IMR-90 (cell line): ENCODE measurements around the gene RAB1B. TPM values are rescaled to one million over a fixed set of nuclear protein-coding genes. Genes with fewer than 3 reads are reported as not detected.

Experiments
- ATAC-seq: fragments of 200-7000 bp; cut with Tn5 transposase; 2 replicates; pipeline ENCODE4 v1.9.1; 2020; ENCODE audit warnings: low read depth, mild to moderate bottlenecking, moderate library complexity
- BruUV-seq: library from RNA; stranded (reverse); fragments of 400-500 nt; replicated peaks from 2 replicates; lab custom pipeline; 2021; lab: Mats Ljungman, UMichigan
- CTCF ChIA-PET: fragments of 300-600 bp; formaldehyde crosslinking; extraction: SDS; loops from one replicate; lab custom pipeline; 2021; ENCODE audit warnings: antibody characterized with exemption; lab: Yijun Ruan, JAX
- POLR2A ChIA-PET: fragments of 300-600 bp; sonication (Branson Sonifier 250); formaldehyde crosslinking; loops from one replicate; lab custom pipeline; 2022; ENCODE audit warnings: antibody characterized with exemption; ENCODE audit not compliant: unreplicated experiment; lab: Charles Lee
- DNase-seq: peaks from one replicate; pipeline ENCODE4 v3.0.0; 2013
- H2AFZ ChIP-seq: replicated peaks from 2 replicates; pipeline ENCODE3; 2013; ENCODE audit warnings: low read length, mild to moderate bottlenecking; ENCODE audit not compliant: poor library complexity
- H2AK5ac ChIP-seq: 2 replicates; pipeline ENCODE4 v1.6.1; 2013; ENCODE audit warnings: low read depth, low read length, inconsistent platforms
- H2AK9ac ChIP-seq: replicated peaks from 2 replicates; pipeline ENCODE3; 2013; ENCODE audit warnings: mild to moderate bottlenecking, low read depth, low read length, moderate library complexity; ENCODE audit not compliant: poor library complexity
- H2BK120ac ChIP-seq: 2 replicates; pipeline ENCODE4 v1.6.1; 2013; ENCODE audit warnings: low read depth, low read length, inconsistent platforms
- H2BK15ac ChIP-seq: 3 replicates; pipeline ENCODE4 v1.6.1; 2013; ENCODE audit warnings: low read depth, low read length, inconsistent platforms
- H2BK20ac ChIP-seq: 2 replicates; pipeline ENCODE4 v1.6.1; 2013; ENCODE audit warnings: low read depth, mild to moderate bottlenecking, inconsistent platforms, low read length, moderate library complexity
- H2BK5ac ChIP-seq: 2 replicates; pipeline ENCODE4 v1.6.1; 2013; ENCODE audit warnings: mild to moderate bottlenecking, low read depth, low read length, inconsistent platforms; ENCODE audit not compliant: poor library complexity, severe bottlenecking
- H3K14ac ChIP-seq: replicated peaks from 2 replicates; pipeline ENCODE4 v1.6.1; 2013; ENCODE audit warnings: low read depth, low read length, inconsistent platforms
- H3K18ac ChIP-seq: 2 replicates; pipeline ENCODE4 v1.6.1; 2013; ENCODE audit warnings: low read depth, low read length, control low read depth
- H3K23ac ChIP-seq: 2 replicates; pipeline ENCODE4 v1.6.1; 2013; ENCODE audit warnings: low read depth, low read length, inconsistent platforms
- H3K27ac ChIP-seq: 2 replicates; pipeline ENCODE4 v1.5.1; 2013; ENCODE audit warnings: mild to moderate bottlenecking, control low read depth, low read length; ENCODE audit not compliant: insufficient read depth
- H3K27me3 ChIP-seq: 2 replicates; pipeline ENCODE4 v1.6.1; 2013; ENCODE audit warnings: low read length; ENCODE audit not compliant: control insufficient read depth, insufficient read depth
- H3K36me3 ChIP-seq: 2 replicates; pipeline ENCODE4 v1.6.1; 2013; ENCODE audit warnings: low read length, mixed read lengths; ENCODE audit not compliant: control insufficient read depth, insufficient read depth
- H3K4ac ChIP-seq: 2 replicates; pipeline ENCODE4 v1.6.1; 2013; ENCODE audit warnings: low read depth, low read length, inconsistent platforms
- H3K4me1 ChIP-seq: 2 replicates; pipeline ENCODE4 v1.6.1; 2013; ENCODE audit warnings: low read length, mixed read lengths; ENCODE audit not compliant: control insufficient read depth, insufficient read depth
- H3K4me2 ChIP-seq: 2 replicates; pipeline ENCODE4 v1.6.1; 2013; ENCODE audit warnings: low read depth, mild to moderate bottlenecking, control low read depth, low read length, moderate library complexity
- H3K4me3 ChIP-seq: 2 replicates; pipeline ENCODE4 v1.5.1; 2013; ENCODE audit warnings: low read depth, mild to moderate bottlenecking, control low read depth, low read length, moderate library complexity; ENCODE audit not compliant: insufficient read depth
- H3K56ac ChIP-seq: 2 replicates; pipeline ENCODE4 v1.6.1; 2013; ENCODE audit warnings: low read length, inconsistent platforms; ENCODE audit not compliant: insufficient read depth; ENCODE audit errors: extremely low read depth
- H3K79me1 ChIP-seq, 2 experiments: 2 replicates each; pipeline ENCODE4 v1.6.1; 2013; ENCODE audit warnings: low read length in 2 of 2, inconsistent platforms in 1 of 2, low read depth in 1 of 2
- H3K9ac ChIP-seq: 2 replicates; pipeline ENCODE4 v1.6.1; 2013; ENCODE audit warnings: low read depth, low read length, control low read depth
- H3K9me1 ChIP-seq: 2 replicates; pipeline ENCODE4 v1.6.1; 2013; ENCODE audit warnings: low read length, inconsistent platforms; ENCODE audit not compliant: insufficient read depth
- H3K9me3 ChIP-seq: 2 replicates; pipeline ENCODE4 v1.6.1; 2013; ENCODE audit warnings: low read length; ENCODE audit not compliant: control insufficient read depth, insufficient read depth
- H4K20me1 ChIP-seq: 2 replicates; pipeline ENCODE4 v1.6.1; 2013; ENCODE audit warnings: low read length, inconsistent platforms; ENCODE audit not compliant: insufficient read depth
- H4K5ac ChIP-seq: 2 replicates; pipeline ENCODE4 v1.6.1; 2013; ENCODE audit warnings: mild to moderate bottlenecking, low read depth, low read length, control low read depth
- H4K8ac ChIP-seq, 2 experiments: 2 replicates each; pipeline ENCODE4 v1.6.1; 2013; ENCODE audit warnings: low read depth in 2 of 2, low read length in 2 of 2, control low read depth in 1 of 2, inconsistent platforms in 1 of 2
- H4K91ac ChIP-seq: 2 replicates; pipeline ENCODE4 v1.6.1; 2013; ENCODE audit warnings: low read depth, low read length, inconsistent platforms; ENCODE audit not compliant: insufficient read depth
- BHLHE40 ChIP-seq: fragments of 150-350 bp; IDR thresholded peaks from 2 replicates; pipeline ENCODE4 v1.6.1; 2016; ENCODE audit warnings: mild to moderate bottlenecking, low read depth, low read length
- CEBPB ChIP-seq: IDR thresholded peaks from 2 replicates; pipeline ENCODE4 v1.6.1; 2012; ENCODE audit warnings: low read depth, low read length, improper control_type of control experiment
- CHD1 ChIP-seq: IDR thresholded peaks from 2 replicates; pipeline ENCODE4 v1.6.1; 2012; ENCODE audit warnings: low read depth, low read length, improper control_type of control experiment
- ELK1 ChIP-seq: fragments of 150-350 bp; IDR thresholded peaks from 2 replicates; pipeline ENCODE4 v1.6.1; 2016; ENCODE audit warnings: low read depth, mild to moderate bottlenecking, low read length, moderate library complexity, borderline replicate concordance
- FOS ChIP-seq: fragments of 150-350 bp; IDR thresholded peaks from 2 replicates; pipeline ENCODE4 v1.6.1; 2016; ENCODE audit warnings: low read depth, low read length
- MAFK ChIP-seq: IDR thresholded peaks from 2 replicates; pipeline ENCODE4 v1.6.1; 2012; ENCODE audit warnings: low read depth, low read length, improper control_type of control experiment
- MXI1 ChIP-seq: IDR thresholded peaks from 2 replicates; pipeline ENCODE4 v1.6.1; 2012; ENCODE audit warnings: low read depth, mild to moderate bottlenecking, low read length, moderate library complexity, borderline replicate concordance
- NFE2L2 ChIP-seq: fragments of 150-350 bp; IDR thresholded peaks from 2 replicates; pipeline ENCODE4 v1.6.1; 2016; ENCODE audit warnings: low read depth, mild to moderate bottlenecking, low read length
- POLR2A ChIP-seq: IDR thresholded peaks from 2 replicates; pipeline ENCODE4 v1.6.1; 2012; ENCODE audit warnings: mild to moderate bottlenecking, low read depth, low read length
- RAD21 ChIP-seq: IDR thresholded peaks from 2 replicates; pipeline ENCODE4 v1.6.1; 2012; ENCODE audit warnings: low read length, improper control_type of control experiment
- RCOR1 ChIP-seq: IDR thresholded peaks from 2 replicates; pipeline ENCODE4 v1.6.1; 2012; ENCODE audit warnings: mild to moderate bottlenecking, low read length, improper control_type of control experiment; ENCODE audit not compliant: insufficient replicate concordance
- SMC3 ChIP-seq: fragments of 150-350 bp; IDR thresholded peaks from 2 replicates; pipeline ENCODE4 v1.6.1; 2016; ENCODE audit warnings: low read depth, mild to moderate bottlenecking, antibody characterized with exemption, low read length, moderate library complexity
- USF2 ChIP-seq: fragments of 150-350 bp; IDR thresholded peaks from 2 replicates; pipeline ENCODE4 v1.6.1; 2017; ENCODE audit warnings: mild to moderate bottlenecking, antibody characterized with exemption, low read length, low read depth
- WGBS, 2 experiments: methylation state at CpG; one replicate each; pipeline versions ENCODE4 v1.1.5 to v1.1.7; 2013; ENCODE audit warnings: missing lambda C conversion rate in 2 of 2; ENCODE audit not compliant: insufficient read length in 1 of 2; ENCODE audit errors: extremely low coverage in 2 of 2; 5-methylcytosine and 5-hydroxymethylcytosine counted together
- dilution Hi-C: fragments of 300-500 bp; cut with HindIII; formaldehyde crosslinking; loops from one replicate; pipeline ENCODE4 v1.14.3; 2018; ENCODE audit warnings: low sequenced_read_pairs; ENCODE audit not compliant: unreplicated experiment
- in situ Hi-C: fragments of 300-500 bp; cut with MboI; formaldehyde crosslinking; loops from 3 replicates; pipeline ENCODE4 v1.14.3; 2019; ENCODE audit warnings: low sequenced_read_pairs, inconsistent platforms, mixed read lengths
- intact Hi-C: fragments of 100-400 bp; cut with micrococcal nuclease; formaldehyde crosslinking; loops from 2 replicates; pipeline ENCODE4 v1.10.0; 2022
- polyA plus RNA-seq, 3 experiments: library from polyadenylated mRNA; depleted of rRNA; stranded (reverse); fragments of >200 nt; gene quantifications; 2 replicates each; pipeline ENCODE4 v1.2.3, GENCODE V29; 2012; ENCODE audit warnings: low replicate concordance in 1 of 3
- total RNA-seq: library from RNA; depleted of rRNA; stranded (reverse); fragments of >200 nt; gene quantifications from 2 replicates; pipeline ENCODE4 v1.2.3, GENCODE V29; 2012

The RAB1B gene
- total and polyA plus RNA-seq, 2 of the 4 experiments (the other 2 are of a cell fraction) = 83.7 to 248 TPM

- peak overlapping the region; percentile 98 for H3K4me2 ChIP-seq
Measured at GRCh38 chr11:66287211-66287888, 18.9 kb downstream of the RAB1B start.

More at GRCh38 chr11:66287211-66287888, 18.9 kb downstream of the RAB1B start:
- no peak overlapping the region for H3K4ac ChIP-seq
- peaks cover 14% of the 10 kb centered on the region for H3K27me3 ChIP-seq
- H3K4me3 ChIP-seq = no peak overlapping the region
- DNase-seq (no peak), ATAC-seq (no peak)
- POLR2A ChIA-PET = no interaction called here
- H2AK9ac ChIP-seq = peak overlapping the region; percentile 96
- H2AK5ac ChIP-seq = peak overlapping the region; percentile 90; the same call in 1 of the 2 replicates
- peaks cover 17% of the 10 kb centered on the region for H3K9me1 ChIP-seq
- BruUV-seq = no TSS peak
- H4K91ac ChIP-seq = no peak overlapping the region
- CTCF ChIA-PET = no interaction called here
- peaks cover 16% of the 10 kb centered on the region; the same call in 1 of the 2 replicates for H3K36me3 ChIP-seq
- peak overlapping the region; percentile 59 for H2AFZ ChIP-seq
- 96% methylated on average over 3 of the region's 10 CpGs; no CpG with 5 or more reads in 1 of the 2 experiments for WGBS, 2 experiments
- peaks cover 24% of the 10 kb centered on the region for H4K20me1 ChIP-seq
- dilution Hi-C loops (no loop called here), in situ Hi-C loops (no loop called here), intact Hi-C loops (no loop called here)
- no peak overlapping the region for H2BK120ac ChIP-seq
- no peak overlapping the region for H3K14ac ChIP-seq
- no peak overlapping the region for H3K27ac ChIP-seq
- H2BK15ac ChIP-seq = no peak overlapping the region
- H2BK20ac ChIP-seq = no peak overlapping the region
- peaks cover 15 to 40% of the 10 kb centered on the region in 2 experiments; a peak in 3 of 4 replicates for H3K79me1 ChIP-seq
- peak overlapping the region; percentile 31; the same call in 1 of the 2 replicates for H3K23ac ChIP-seq
- H3K9me3 ChIP-seq = no peaks in the 10 kb centered on the region
- H3K4me1 ChIP-seq = peaks cover 13% of the 10 kb centered on the region
- no peak overlapping the region for H2BK5ac ChIP-seq
- no peak overlapping the region for H3K56ac ChIP-seq
- H4K8ac ChIP-seq = peak overlapping the region in 1 of 2 experiments; percentile 90; a peak in 1 of 4 replicates
- TF ChIP-seq SMC3 (no peak), MXI1 (no peak), RCOR1 (no peak), CHD1 (no peak), MAFK (no peak), POLR2A (no peak), NFE2L2 (no peak), CEBPB (no peak), RAD21 (no peak), ELK1 (no peak), FOS (no peak), USF2 (no peak), BHLHE40 (no peak)
- no peak overlapping the region for H4K5ac ChIP-seq
- no peak overlapping the region for H3K9ac ChIP-seq
- no peak overlapping the region for H3K18ac ChIP-seq
